Hepatocyte (in vitro differentiated cells): ENCODE measurements around the gene MARK3.

ENCODE experiments used
- EZH2 ChIP-seq: fragments of 200-600 bp; sonication (generic); IDR thresholded peaks from 2 replicates; pipeline ENCODE4 v1.6.1; 2016; ENCODE audit warnings: antibody characterized with exemption, mild to moderate bottlenecking, borderline replicate concordance
- TF ChIP-seq, protein P1 (sequence below): fragments of 200-600 bp; sonication (generic); IDR thresholded peaks from 2 replicates; pipeline ENCODE4 v1.5.1; 2016; ENCODE audit warnings: antibody characterized with exemption, mild to moderate bottlenecking; ENCODE audit not compliant: poor library complexity

- TF ChIP-seq, protein P1, sequence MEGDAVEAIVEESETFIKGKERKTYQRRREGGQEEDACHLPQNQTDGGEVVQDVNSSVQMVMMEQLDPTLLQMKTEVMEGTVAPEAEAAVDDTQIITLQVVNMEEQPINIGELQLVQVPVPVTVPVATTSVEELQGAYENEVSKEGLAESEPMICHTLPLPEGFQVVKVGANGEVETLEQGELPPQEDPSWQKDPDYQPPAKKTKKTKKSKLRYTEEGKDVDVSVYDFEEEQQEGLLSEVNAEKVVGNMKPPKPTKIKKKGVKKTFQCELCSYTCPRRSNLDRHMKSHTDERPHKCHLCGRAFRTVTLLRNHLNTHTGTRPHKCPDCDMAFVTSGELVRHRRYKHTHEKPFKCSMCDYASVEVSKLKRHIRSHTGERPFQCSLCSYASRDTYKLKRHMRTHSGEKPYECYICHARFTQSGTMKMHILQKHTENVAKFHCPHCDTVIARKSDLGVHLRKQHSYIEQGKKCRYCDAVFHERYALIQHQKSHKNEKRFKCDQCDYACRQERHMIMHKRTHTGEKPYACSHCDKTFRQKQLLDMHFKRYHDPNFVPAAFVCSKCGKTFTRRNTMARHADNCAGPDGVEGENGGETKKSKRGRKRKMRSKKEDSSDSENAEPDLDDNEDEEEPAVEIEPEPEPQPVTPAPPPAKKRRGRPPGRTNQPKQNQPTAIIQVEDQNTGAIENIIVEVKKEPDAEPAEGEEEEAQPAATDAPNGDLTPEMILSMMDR, result no peak
- no peak for TF ChIP-seq EZH2
Observed at GRCh38 chr14:103392106-103392505, 6.9 kb downstream of the MARK3 start.
